PC-3 (cell line): ENCODE results near the gene NLGN4X. TPM values are rescaled to one million over a fixed set of nuclear protein-coding genes. Genes with fewer than 3 reads are reported as not detected.

Experiments used
- ATAC-seq: fragments of 200-7000 bp; cut with Tn5 transposase; 2 replicates; pipeline ENCODE4 v1.9.1; 2020; ENCODE audit warnings: mild to moderate bottlenecking, moderate library complexity
- BruUV-seq: library from RNA; stranded (reverse); fragments of 400-500 nt; replicated peaks from 2 replicates; lab custom pipeline; 2021; lab: Mats Ljungman, UMichigan
- CTCF ChIA-PET: fragments of 300-600 bp; sonication (Branson Sonifier 250); formaldehyde crosslinking; loops from one replicate; lab custom pipeline; 2022; ENCODE audit warnings: antibody characterized with exemption; lab: Charles Lee
- POLR2A ChIA-PET: fragments of 300-600 bp; sonication (Branson Sonifier 250); formaldehyde crosslinking; loops from one replicate; lab custom pipeline; 2022; ENCODE audit warnings: antibody characterized with exemption; ENCODE audit not compliant: unreplicated experiment; lab: Charles Lee
- DNase-seq: peaks from one replicate; pipeline ENCODE4 v3.0.0-alpha.2; 2015
- H2AFZ ChIP-seq: fragments of 300-600 bp; sonication (generic); 2 replicates; pipeline ENCODE4 v1.6.0; 2016; ENCODE audit warnings: antibody characterized with exemption, low read length
- H3F3A ChIP-seq: fragments of 300-600 bp; sonication (generic); one replicate; pipeline ENCODE4 v1.6.0; 2017; ENCODE audit warnings: antibody characterized with exemption, low read length, control low read depth, mild to moderate bottlenecking; ENCODE audit not compliant: unreplicated experiment
- H3K27ac ChIP-seq: fragments of 300-600 bp; sonication (generic); 2 replicates; pipeline ENCODE4 v1.5.1; 2016; ENCODE audit warnings: mild to moderate bottlenecking, low read length
- H3K27me3 ChIP-seq: fragments of 300-600 bp; sonication (generic); 2 replicates; pipeline ENCODE4 v1.6.1; 2016; ENCODE audit warnings: low read length, mixed read lengths
- H3K36me3 ChIP-seq: fragments of 300-600 bp; sonication (generic); 2 replicates; pipeline ENCODE4 v1.6.1; 2016; ENCODE audit warnings: low read depth, mixed run types, low read length, mixed read lengths
- H3K4me1 ChIP-seq: fragments of 300-600 bp; sonication (generic); 2 replicates; pipeline ENCODE4 v1.5.1; 2016; ENCODE audit warnings: low read length; ENCODE audit not compliant: insufficient read depth
- H3K4me2 ChIP-seq: fragments of 300-600 bp; sonication (generic); 2 replicates; pipeline ENCODE4 v1.6.0; 2016; ENCODE audit warnings: low read length
- H3K4me3 ChIP-seq: fragments of 300-600 bp; sonication (generic); 2 replicates; pipeline ENCODE4 v1.5.1; 2016; ENCODE audit warnings: mild to moderate bottlenecking, low read length, mixed read lengths
- H3K79me2 ChIP-seq: fragments of 300-600 bp; sonication (generic); 2 replicates; pipeline ENCODE4 v1.6.1; 2017; ENCODE audit warnings: low read length, mixed read lengths
- H3K9ac ChIP-seq: fragments of 300-600 bp; sonication (generic); 2 replicates; pipeline ENCODE4 v1.6.0; 2016; ENCODE audit warnings: mild to moderate bottlenecking, low read length
- H3K9me2 ChIP-seq: fragments of 300-600 bp; sonication (generic); replicated peaks from 2 replicates; pipeline ENCODE4 v1.6.1; 2016; ENCODE audit warnings: mixed run types, low read length, mixed read lengths
- H3K9me3 ChIP-seq: fragments of 300-600 bp; sonication (generic); 2 replicates; pipeline ENCODE4 v1.6.1; 2016; ENCODE audit warnings: low read length, mixed read lengths
- H4K20me1 ChIP-seq: fragments of 300-600 bp; sonication (generic); 2 replicates; pipeline ENCODE4 v1.6.1; 2016; ENCODE audit warnings: low read length, mixed read lengths
- CTCF ChIP-seq: fragments of 300-600 bp; sonication (generic); conservative IDR thresholded peaks from 2 replicates; pipeline ENCODE4 v1.5.1; 2017; ENCODE audit warnings: antibody characterized with exemption, low read depth, mild to moderate bottlenecking, low read length
- EZH2 ChIP-seq: fragments of 300-600 bp; sonication (generic); IDR thresholded peaks from one replicate; pipeline ENCODE4 v1.6.1; 2017; ENCODE audit warnings: antibody characterized with exemption, mild to moderate bottlenecking, low read length; ENCODE audit not compliant: unreplicated experiment
- EZH2phosphoT487 ChIP-seq: fragments of 300-600 bp; sonication (generic); IDR thresholded peaks from 2 replicates; pipeline ENCODE4 v1.6.1; 2018; ENCODE audit warnings: mild to moderate bottlenecking, antibody characterized with exemption, low read length, borderline replicate concordance
- intact Hi-C: fragments of 100-400 bp; cut with micrococcal nuclease; formaldehyde crosslinking; loops from 2 replicates; pipeline ENCODE4 v1.9.0; 2023
- total RNA-seq: library from RNA; depleted of rRNA; stranded (reverse); fragments of >200 nt; gene quantifications from 2 replicates; pipeline ENCODE4 v1.2.3, GENCODE V29; 2014

NLGN4X gene
- total RNA-seq, 1 experiment from 2014 or later, result not detected

- CTCF ChIA-PET, result no interaction called here
- Histone ChIP-seq H3K27ac (no peak overlapping the region), H2AFZ (no peak overlapping the region), H3K79me2 (no peaks in the 10 kb centered on the region), H3K36me3 (no peaks in the 10 kb centered on the region), H3F3A (no peaks in the 10 kb centered on the region), H3K9me3 (no peaks in the 10 kb centered on the region), H3K9ac (no peak overlapping the region), H3K4me2 (no peak overlapping the region), H3K9me2 (no peaks in the 10 kb centered on the region), H3K4me3 (no peak overlapping the region), H3K4me1 (no peaks in the 10 kb centered on the region), H4K20me1 (no peaks in the 10 kb centered on the region), H3K27me3 (no peaks in the 10 kb centered on the region)
- BruUV-seq, result no TSS peak
- intact Hi-C loops, result no loop called here
- DNase-seq, result no peak
- TF ChIP-seq CTCF (no peak), EZH2 (no peak)
- POLR2A ChIA-PET, result no interaction called here
- no peak for ATAC-seq
These were observed 41.4 kb downstream of the NLGN4X start for GRCh38 chrX:6187256-6187655.

- no peak overlapping the region for H3K27ac ChIP-seq
- no peaks in the 10 kb centered on the region for H3K36me3 ChIP-seq
- H3K9ac ChIP-seq, result no peak overlapping the region
- H3F3A ChIP-seq, result no peaks in the 10 kb centered on the region
- H3K27me3 ChIP-seq, result no peaks in the 10 kb centered on the region
- no peaks in the 10 kb centered on the region for H3K79me2 ChIP-seq
- H2AFZ ChIP-seq, result no peak overlapping the region
- DNase-seq (no peak), ATAC-seq (no peak)
- no peaks in the 10 kb centered on the region for H3K4me1 ChIP-seq
- H4K20me1 ChIP-seq, result no peaks in the 10 kb centered on the region
- no peaks in the 10 kb centered on the region for H3K9me3 ChIP-seq
- ChIA-PET POLR2A (no interaction called here), CTCF (no interaction called here)
- no peaks in the 10 kb centered on the region for H3K9me2 ChIP-seq
- no TSS peak for BruUV-seq
- H3K4me2 ChIP-seq, result no peak overlapping the region
- TF ChIP-seq EZH2 (no peak), EZH2phosphoT487 (no peak)
- no peak overlapping the region for H3K4me3 ChIP-seq
- intact Hi-C loops, result no loop called here
These were observed 43.7 kb downstream of the NLGN4X start for GRCh38 chrX:6184900-6185515.

- Histone ChIP-seq H2AFZ (no peak overlapping the region), H3K4me2 (no peak overlapping the region), H3F3A (no peaks in the 10 kb centered on the region), H3K9me2 (no peaks in the 10 kb centered on the region), H3K9me3 (no peaks in the 10 kb centered on the region), H3K79me2 (no peaks in the 10 kb centered on the region), H4K20me1 (no peaks in the 10 kb centered on the region), H3K36me3 (no peaks in the 10 kb centered on the region), H3K4me3 (no peak overlapping the region), H3K27ac (no peak overlapping the region), H3K4me1 (no peaks in the 10 kb centered on the region), H3K9ac (no peak overlapping the region), H3K27me3 (no peaks in the 10 kb centered on the region)
- BruUV-seq, result no TSS peak
- no peak for TF ChIP-seq CTCF
- no peak for TF ChIP-seq EZH2
- no peak for TF ChIP-seq EZH2phosphoT487
- ChIA-PET POLR2A (no interaction called here), CTCF (no interaction called here)
- no peak for DNase-seq
- intact Hi-C loops, result no loop called here
- no peak for ATAC-seq
These were observed 52.8 kb downstream of the NLGN4X start for GRCh38 chrX:6175914-6176313.
